Stimulated activated CD4-positive, alpha-beta T cell treated with anti-CD3 and anti-CD28 coated beads, TNF-alpha, amount 100 ng/mL, for 24 hours (primary cell): ENCODE data around the gene CARD14.
"Not testable (repeated sequence)": the region's sequence is repeated elsewhere in the genome, so short reads cannot be mapped to it uniquely, and the experiment has no call there.

ENCODE experiments used
- DNase-seq, 3 experiments: peaks; one replicate each; pipeline ENCODE4 v3.0.0-alpha.2; 2020; ENCODE audit warnings: low read depth in 3 of 3

Gene CARD14

GRCh38 chr17:80248894-80249710 lies 79.3 kb downstream of the CARD14 start:
- no peak for DNase-seq

GRCh38 chr17:80251966-80252365 lies 82.1 kb downstream of the CARD14 start:
- no peak for DNase-seq

- peak; percentile 74 to 88 (median 75) for DNase-seq
Observed at GRCh38 chr17:80252871-80253270, 83.0 kb downstream of the CARD14 start.

- DNase-seq: no peak
Observed at GRCh38 chr17:80253631-80254395, 84.0 kb downstream of the CARD14 start.

- DNase-seq: peak; percentile 41 to 70 (median 59)
Observed at GRCh38 chr17:80254396-80255251, 84.8 kb downstream of the CARD14 start.

- no peak for DNase-seq
Observed at GRCh38 chr17:80256034-80256350, 86.2 kb downstream of the CARD14 start.

- DNase-seq: no peak
Observed at GRCh38 chr17:80257716-80258213, 87.9 kb downstream of the CARD14 start.

GRCh38 chr17:80258296-80258695 lies 88.5 kb downstream of the CARD14 start:
- not testable (repeated sequence) for DNase-seq
